Natural killer cell (primary cell): ENCODE data around the gene SUCLG1. TPM values are rescaled to one million over a fixed set of nuclear protein-coding genes. Genes with fewer than 3 reads are reported as not detected.
"Not testable (repeated sequence)": the region's sequence is repeated elsewhere in the genome, so short reads cannot be mapped to it uniquely, and the experiment has no call there.

Experiments
- ATAC-seq, 3 donors: fragments of 150-1000 bp in 2 of 3; fragments of 200-7000 bp in 1 of 3; cut with Tn5 transposase; 1 replicate in 1 of 3; 2 replicates in 2 of 3; pipeline ENCODE4 v1.10.0; 2021; ENCODE audit warnings: mild to moderate bottlenecking in 2 of 3, moderate library complexity in 2 of 3
- DNase-seq, 2 donors: peaks; one replicate each; pipeline versions ENCODE4 v3.0.0 to v3.0.0-alpha.2; 2013 to 2021; ENCODE audit warnings: mixed read lengths in 1 of 2
- H3K27ac ChIP-seq: one replicate; pipeline ENCODE4 v1.5.1; 2013; ENCODE audit warnings: mild to moderate bottlenecking, low read length
- H3K27me3 ChIP-seq: one replicate; pipeline ENCODE4 v1.6.1; 2013; ENCODE audit warnings: low read length; ENCODE audit not compliant: control insufficient read depth, insufficient read depth
- H3K36me3 ChIP-seq: one replicate; pipeline ENCODE4 v1.6.1; 2013; ENCODE audit warnings: low read length; ENCODE audit not compliant: control insufficient read depth, insufficient read depth
- H3K4me1 ChIP-seq: one replicate; pipeline ENCODE4 v1.6.1; 2013; ENCODE audit warnings: low read length; ENCODE audit not compliant: control insufficient read depth, insufficient read depth
- H3K4me3 ChIP-seq: one replicate; pipeline ENCODE4 v1.5.1; 2013; ENCODE audit warnings: low read length
- H3K9me3 ChIP-seq: one replicate; pipeline ENCODE4 v1.6.1; 2013; ENCODE audit warnings: low read length; ENCODE audit not compliant: control insufficient read depth, insufficient read depth
- H3K27ac Mint-ChIP-seq, 2 donors: one replicate each; pipeline ENCODE4 v1.8.0; 2022; ENCODE audit warnings: mild to moderate bottlenecking in 2 of 2, mixed read lengths in 2 of 2, moderate library complexity in 1 of 2
- H3K27me3 Mint-ChIP-seq, 2 donors: one replicate each; pipeline ENCODE4 v1.8.0; 2022; ENCODE audit warnings: low read depth in 2 of 2, mixed read lengths in 2 of 2
- H3K36me3 Mint-ChIP-seq: one replicate; pipeline ENCODE4 v1.8.0; 2022; ENCODE audit warnings: mixed read lengths
- H3K4me1 Mint-ChIP-seq, 2 donors: one replicate each; pipeline ENCODE4 v1.8.0; 2022; ENCODE audit warnings: mixed read lengths in 2 of 2
- H3K4me3 Mint-ChIP-seq: one replicate; pipeline ENCODE4 v1.8.0; 2022; ENCODE audit warnings: mild to moderate bottlenecking, moderate library complexity, mixed read lengths
- H3K9me3 Mint-ChIP-seq, 2 donors: one replicate each; pipeline ENCODE4 v1.8.0; 2022; ENCODE audit warnings: mixed read lengths in 2 of 2
- WGBS: methylation state at CpG from one replicate; pipeline ENCODE4 v1.1.7; 2013; ENCODE audit warnings: missing lambda C conversion rate; ENCODE audit not compliant: insufficient coverage; 5-methylcytosine and 5-hydroxymethylcytosine counted together
- intact Hi-C: fragments of 100-400 bp; cut with micrococcal nuclease; formaldehyde crosslinking; loops from one replicate; pipeline ENCODE4 v1.14.2; 2022
- total RNA-seq, 4 donors: library from RNA; stranded (reverse); fragments of 120-200 nt in 1 of 4; gene quantifications; one replicate each; pipeline versions ENCODE4 v1.2.3 to v1.2.4, GENCODE V29; 2013 to 2022
- TF ChIP-seq, protein P1 (sequence below): fragments of 200-600 bp; IDR thresholded peaks from one replicate; pipeline ENCODE4 v1.8.0; 2022; ENCODE audit warnings: antibody characterized with exemption

SUCLG1 gene
- total RNA-seq, 3 donors from 2014 or later (not counting 1 experiment from before 2014, with no cell fraction given) = 53.0 to 61.7 (median 54.6) TPM

DNA sequence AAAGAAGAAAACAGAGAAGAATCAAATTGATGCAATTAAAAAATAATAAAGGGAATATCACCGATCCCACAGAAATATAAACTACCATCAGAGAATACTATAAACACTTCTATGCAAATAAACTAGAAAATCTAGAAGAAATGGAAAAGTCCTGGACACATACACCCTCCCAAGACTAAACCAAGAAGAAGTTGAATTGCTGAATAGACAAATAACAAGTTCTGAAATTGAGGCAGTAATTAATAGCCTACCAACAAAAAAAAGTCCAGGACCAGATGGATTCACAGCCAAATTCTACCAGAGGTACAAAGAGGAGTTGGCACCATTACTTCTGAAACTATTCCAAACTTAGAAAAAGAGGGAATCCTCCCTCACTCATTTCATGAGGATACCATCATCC, 59.2 kb downstream of the SUCLG1 start:
- H3K4me1 Mint-ChIP-seq = not testable (repeated sequence)

DNA sequence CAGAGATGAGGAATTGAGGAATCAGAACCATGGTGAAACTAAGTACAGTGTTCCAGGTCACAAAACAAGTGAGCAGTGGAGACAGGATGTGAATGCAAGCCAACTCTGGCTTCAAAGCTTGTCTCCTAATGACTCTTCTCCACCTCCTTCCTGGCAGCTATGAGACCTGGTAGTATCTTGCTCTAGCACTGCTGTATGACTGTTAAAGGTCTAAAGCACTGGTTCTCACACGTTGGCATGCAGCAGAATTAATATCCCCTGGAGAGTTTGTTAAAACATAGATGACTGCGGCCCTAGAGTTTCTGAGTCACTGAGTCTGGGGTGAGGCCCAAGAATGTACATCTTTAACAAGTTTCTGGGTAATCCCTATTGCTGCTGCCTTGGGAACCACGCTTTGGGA, 63.3 kb downstream of the SUCLG1 start:
- WGBS = 69% methylated on average over 2 of the region's 3 CpGs
- no peaks in the 10 kb centered on the region for H3K27me3 ChIP-seq
- no peaks in the 10 kb centered on the region for H3K9me3 ChIP-seq
- H3K27ac ChIP-seq = no peak overlapping the region
- Mint-ChIP-seq H3K4me3 (no peak overlapping the region), H3K36me3 (no peaks in the 10 kb centered on the region), H3K9me3 (no peaks in the 10 kb centered on the region), H3K4me1 (no peaks in the 10 kb centered on the region), H3K27ac (no peak overlapping the region), H3K27me3 (peaks cover 0 to 6% of the 10 kb centered on the region in 2 donors)
- no peak for ATAC-seq
- no peak for DNase-seq
- intact Hi-C loops = no loop called here
- no peaks in the 10 kb centered on the region for H3K4me1 ChIP-seq
- H3K36me3 ChIP-seq = no peaks in the 10 kb centered on the region
- no peak overlapping the region for H3K4me3 ChIP-seq
- TF ChIP-seq, protein P1, sequence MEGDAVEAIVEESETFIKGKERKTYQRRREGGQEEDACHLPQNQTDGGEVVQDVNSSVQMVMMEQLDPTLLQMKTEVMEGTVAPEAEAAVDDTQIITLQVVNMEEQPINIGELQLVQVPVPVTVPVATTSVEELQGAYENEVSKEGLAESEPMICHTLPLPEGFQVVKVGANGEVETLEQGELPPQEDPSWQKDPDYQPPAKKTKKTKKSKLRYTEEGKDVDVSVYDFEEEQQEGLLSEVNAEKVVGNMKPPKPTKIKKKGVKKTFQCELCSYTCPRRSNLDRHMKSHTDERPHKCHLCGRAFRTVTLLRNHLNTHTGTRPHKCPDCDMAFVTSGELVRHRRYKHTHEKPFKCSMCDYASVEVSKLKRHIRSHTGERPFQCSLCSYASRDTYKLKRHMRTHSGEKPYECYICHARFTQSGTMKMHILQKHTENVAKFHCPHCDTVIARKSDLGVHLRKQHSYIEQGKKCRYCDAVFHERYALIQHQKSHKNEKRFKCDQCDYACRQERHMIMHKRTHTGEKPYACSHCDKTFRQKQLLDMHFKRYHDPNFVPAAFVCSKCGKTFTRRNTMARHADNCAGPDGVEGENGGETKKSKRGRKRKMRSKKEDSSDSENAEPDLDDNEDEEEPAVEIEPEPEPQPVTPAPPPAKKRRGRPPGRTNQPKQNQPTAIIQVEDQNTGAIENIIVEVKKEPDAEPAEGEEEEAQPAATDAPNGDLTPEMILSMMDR = no peak

More for the DNA sequence above, 59.2 kb downstream of the SUCLG1 start:
- H3K36me3 Mint-ChIP-seq, H3K27ac ChIP-seq, H3K9me3 ChIP-seq, H3K27me3 Mint-ChIP-seq, H3K4me3 ChIP-seq, ATAC-seq, H3K9me3 Mint-ChIP-seq, H3K27me3 ChIP-seq, H3K4me1 ChIP-seq, H3K36me3 ChIP-seq, H3K4me3 Mint-ChIP-seq, intact Hi-C loops, DNase-seq, H3K27ac Mint-ChIP-seq: not testable (repeated sequence)
- WGBS = no CpG with 5 or more reads among the region's 1 CpG

DNA sequence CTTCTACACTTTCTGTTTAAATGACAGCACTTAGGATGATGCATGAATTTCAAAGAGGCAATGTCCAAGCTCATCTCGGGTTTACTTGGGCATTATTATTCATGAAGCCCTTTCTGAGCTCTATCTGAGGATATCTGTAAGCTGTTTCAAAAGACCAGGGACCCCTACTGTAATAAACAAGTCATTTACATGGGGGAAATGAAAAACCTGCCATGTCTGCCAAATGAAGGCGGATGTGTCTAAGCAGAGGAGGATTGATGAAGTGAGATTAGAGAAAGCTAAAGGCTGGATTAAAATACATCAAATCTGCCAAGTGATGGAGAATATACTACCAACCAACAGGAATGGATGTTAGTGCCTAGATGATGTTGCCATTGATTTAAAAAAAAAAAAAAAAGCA, 64.5 kb downstream of the SUCLG1 start:
- Histone ChIP-seq H3K27me3 (no peaks in the 10 kb centered on the region), H3K4me3 (no peak overlapping the region), H3K9me3 (no peaks in the 10 kb centered on the region), H3K4me1 (no peaks in the 10 kb centered on the region), H3K36me3 (no peaks in the 10 kb centered on the region), H3K27ac (no peak overlapping the region)
- Mint-ChIP-seq H3K4me3 (no peak overlapping the region), H3K4me1 (no peaks in the 10 kb centered on the region), H3K36me3 (no peaks in the 10 kb centered on the region), H3K27me3 (peaks cover 0 to 4% of the 10 kb centered on the region in 2 donors), H3K9me3 (no peaks in the 10 kb centered on the region), H3K27ac (no peak overlapping the region)
- intact Hi-C loops = no loop called here
- no peak for DNase-seq
- 84% methylated on average over 2 of the region's 2 CpGs for WGBS
- TF ChIP-seq, protein P1 = no peak
- ATAC-seq = no peak

DNA sequence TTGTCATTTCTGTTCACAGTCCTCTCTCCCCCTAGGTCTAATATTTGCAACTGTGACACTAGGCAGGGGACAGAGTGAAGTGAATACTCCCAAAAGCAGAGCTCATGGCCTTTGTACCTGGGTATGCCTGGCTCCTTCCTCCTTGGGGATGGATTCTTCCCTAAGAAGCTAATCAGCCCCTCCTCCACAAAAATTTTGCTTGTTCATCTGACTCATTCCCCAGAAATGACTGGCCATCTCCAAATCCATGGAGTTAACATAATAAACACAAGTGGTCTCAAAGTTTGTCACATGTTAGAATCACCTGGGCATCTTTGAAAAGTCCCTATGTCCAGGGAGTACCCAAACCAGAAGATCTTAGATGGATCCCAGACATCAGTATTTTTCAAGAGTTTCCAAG, 65.3 kb downstream of the SUCLG1 start:
- no peak overlapping the region for H3K4me3 Mint-ChIP-seq
- no peak for ATAC-seq
- H3K27me3 Mint-ChIP-seq = peaks cover 0 to 4% of the 10 kb centered on the region in 2 donors
- no peaks in the 10 kb centered on the region for H3K9me3 Mint-ChIP-seq
- H3K4me1 ChIP-seq = no peaks in the 10 kb centered on the region
- no peaks in the 10 kb centered on the region for H3K27me3 ChIP-seq
- H3K36me3 Mint-ChIP-seq = no peaks in the 10 kb centered on the region
- no peak overlapping the region for H3K27ac Mint-ChIP-seq
- no peaks in the 10 kb centered on the region for H3K36me3 ChIP-seq
- no peaks in the 10 kb centered on the region for H3K4me1 Mint-ChIP-seq
- TF ChIP-seq, protein P1 = no peak
- intact Hi-C loops = no loop called here
- H3K27ac ChIP-seq = no peak overlapping the region
- no peak overlapping the region for H3K4me3 ChIP-seq
- no peak for DNase-seq
- H3K9me3 ChIP-seq = no peaks in the 10 kb centered on the region
